HG03457 (cell line): ENCODE data around the gene ERP27.

Experiments
- ATAC-seq: cut with Tn5 transposase; IDR thresholded peaks from one replicate; pipeline ENCODE4 v1.9.1; 2021; ENCODE audit warnings: moderate number of reproducible peaks; ENCODE audit not compliant: unreplicated experiment

The ERP27 gene

GRCh38 chr12:14873440-14874185 is 64.7 kb downstream of the ERP27 start:
- no peak for ATAC-seq

- ATAC-seq: no peak
Observed at GRCh38 chr12:14871886-14872285, 66.5 kb downstream of the ERP27 start.

GRCh38 chr12:14871247-14871646 is 67.1 kb downstream of the ERP27 start:
- ATAC-seq: no peak

GRCh38 chr12:14868916-14869506 is 69.3 kb downstream of the ERP27 start:
- no peak for ATAC-seq
